GM13977 (cell line): ENCODE results near the gene MFAP4.

ENCODE experiments used
- DNase-seq: peaks from one replicate; pipeline ENCODE4 v3.0.0; 2012; ENCODE audit warnings: low spot score
- CTCF ChIP-seq: IDR thresholded peaks from 2 replicates; pipeline ENCODE4 v1.5.1; 2012; ENCODE audit warnings: mild to moderate bottlenecking, control low read depth; ENCODE audit not compliant: insufficient read depth; ENCODE audit errors: extremely low read depth, missing control alignments
- in situ Hi-C: fragments of 300-500 bp; cut with MboI; formaldehyde crosslinking; loops from one replicate; pipeline ENCODE4 v1.12.0; 2022; ENCODE audit warnings: low sequenced_read_pairs, low pct_unique_long_range_greater_than_20kb, mixed read lengths, inconsistent platforms; ENCODE audit not compliant: unreplicated experiment

Gene MFAP4

GRCh38 chr17:19424934-19425868 is 38.2 kb upstream of the MFAP4 start:
- in situ Hi-C loops, result loop anchor here (10.0 kb wide), 1 partner anchor 60 kb away; the partner anchor contains the start of gene B9D1
- TF ChIP-seq CTCF, result no peak
- no peak for DNase-seq

GRCh38 chr17:19421926-19422325 is 34.9 kb upstream of the MFAP4 start:
- no peak for TF ChIP-seq CTCF
- DNase-seq, result no peak
- in situ Hi-C loops, result loop anchor here (10.0 kb wide), 1 partner anchor 57 kb away; the partner anchor contains the start of gene B9D1

- no peak for TF ChIP-seq CTCF
- in situ Hi-C loops, result loop anchor here (10.0 kb wide), 1 partner anchor 56 kb away; the partner anchor contains the start of gene B9D1
- no peak for DNase-seq
Measured at GRCh38 chr17:19421219-19421618, 34.2 kb upstream of the MFAP4 start.

GRCh38 chr17:19418251-19418992 is 31.4 kb upstream of the MFAP4 start:
- DNase-seq, result no peak
- in situ Hi-C loops, result no loop called here
- TF ChIP-seq CTCF, result no peak

- no peak for DNase-seq
- in situ Hi-C loops, result no loop called here
- no peak for TF ChIP-seq CTCF
Measured at GRCh38 chr17:19417611-19418010, 30.6 kb upstream of the MFAP4 start.

- TF ChIP-seq CTCF, result no peak
- no peak for DNase-seq
- in situ Hi-C loops, result no loop called here
Measured at GRCh38 chr17:19415806-19416775, 29.1 kb upstream of the MFAP4 start.
